HG03196 (cell line): ENCODE measurements around the gene SYDE2.
A peak's percentile ranks its signal among the peaks of the same experiment; 100 is the strongest.
"Not testable (repeated sequence)": the region's sequence is repeated elsewhere in the genome, so short reads cannot be mapped to it uniquely, and the experiment has no call there.

ENCODE experiments used
- ATAC-seq: cut with Tn5 transposase; IDR thresholded peaks from one replicate; pipeline ENCODE4 v1.9.1; 2021; ENCODE audit not compliant: unreplicated experiment

SYDE2 gene

GRCh38 chr1:85200463-85201339, at the start of gene SYDE2:
TSS of gene SYDE2 (minus strand) at chr1:85201016. CDS start at chr1:85200996, 20 bp downstream.
- peak; percentile 77 for ATAC-seq

- ATAC-seq: not testable (repeated sequence)
Measured at GRCh38 chr1:85249042-85249441, 48.2 kb upstream of the SYDE2 start.

- no peak for ATAC-seq
Measured at GRCh38 chr1:85245891-85246290, 45.1 kb upstream of the SYDE2 start.

- no peak for ATAC-seq
Measured at GRCh38 chr1:85245456-85245855, 44.6 kb upstream of the SYDE2 start.

GRCh38 chr1:85244271-85245061, 43.6 kb upstream of the SYDE2 start:
- ATAC-seq: no peak

- ATAC-seq: no peak
Measured at GRCh38 chr1:85243372-85243771, 42.6 kb upstream of the SYDE2 start.

GRCh38 chr1:85240643-85241042, 39.8 kb upstream of the SYDE2 start:
- no peak for ATAC-seq

GRCh38 chr1:85240174-85240601, 39.4 kb upstream of the SYDE2 start:
- no peak for ATAC-seq

- ATAC-seq: no peak
Measured at GRCh38 chr1:85237613-85238012, 36.8 kb upstream of the SYDE2 start.

GRCh38 chr1:85230305-85230977, 29.6 kb upstream of the SYDE2 start:
- ATAC-seq: no peak

- no peak for ATAC-seq
Measured at GRCh38 chr1:85229574-85230097, 28.8 kb upstream of the SYDE2 start.

GRCh38 chr1:85228972-85229371, 28.2 kb upstream of the SYDE2 start:
- ATAC-seq: no peak

GRCh38 chr1:85225624-85226380, 25.0 kb upstream of the SYDE2 start:
- ATAC-seq: no peak

GRCh38 chr1:85224734-85225623, 24.2 kb upstream of the SYDE2 start:
- ATAC-seq: no peak

- ATAC-seq: no peak
Measured at GRCh38 chr1:85224295-85224694, 23.5 kb upstream of the SYDE2 start.

- ATAC-seq: no peak
Measured at GRCh38 chr1:85223334-85223733, 22.5 kb upstream of the SYDE2 start.

- no peak for ATAC-seq
Measured at GRCh38 chr1:85220756-85221201, 20.0 kb upstream of the SYDE2 start.

GRCh38 chr1:85219853-85220610, 19.2 kb upstream of the SYDE2 start:
- ATAC-seq: no peak

- no peak for ATAC-seq
Measured at GRCh38 chr1:85216697-85217096, 15.9 kb upstream of the SYDE2 start.
